GM13976 (cell line): ENCODE measurements around the gene NCOA5.

ENCODE experiments used
- DNase-seq: peaks from one replicate; pipeline ENCODE4 v3.0.0; 2012; ENCODE audit warnings: low spot score
- CTCF ChIP-seq: IDR thresholded peaks from 2 replicates; pipeline ENCODE4 v1.5.1; 2012; ENCODE audit warnings: borderline replicate concordance, mild to moderate bottlenecking; ENCODE audit not compliant: insufficient read depth; ENCODE audit errors: extremely low read depth, missing control alignments, control extremely low read depth
- in situ Hi-C: fragments of 300-500 bp; cut with MboI; formaldehyde crosslinking; loops from one replicate; pipeline ENCODE4 v1.12.0; 2022; ENCODE audit warnings: low sequenced_read_pairs, mixed read lengths, inconsistent platforms; ENCODE audit not compliant: unreplicated experiment

NCOA5 gene

GRCh38 chr20:46053416-46053815, 36.3 kb downstream of the NCOA5 start:
- TF ChIP-seq CTCF = no peak
- in situ Hi-C loops = no loop called here
- DNase-seq = peak; percentile 11

- in situ Hi-C loops = no loop called here
- no peak for DNase-seq
- TF ChIP-seq CTCF = no peak
Observed at GRCh38 chr20:46051556-46052308, 38.0 kb downstream of the NCOA5 start.

GRCh38 chr20:46050885-46051284, 38.9 kb downstream of the NCOA5 start:
- no peak for TF ChIP-seq CTCF
- in situ Hi-C loops = no loop called here
- DNase-seq = no peak

GRCh38 chr20:46050444-46050843, 39.3 kb downstream of the NCOA5 start:
- in situ Hi-C loops = no loop called here
- no peak for TF ChIP-seq CTCF
- no peak for DNase-seq

GRCh38 chr20:46049815-46050214, 39.9 kb downstream of the NCOA5 start:
- DNase-seq = no peak
- TF ChIP-seq CTCF = no peak
- in situ Hi-C loops = no loop called here

GRCh38 chr20:46049190-46049589, 40.6 kb downstream of the NCOA5 start:
- no peak for TF ChIP-seq CTCF
- in situ Hi-C loops = no loop called here
- no peak for DNase-seq
